Measurements from ENCODE around the gene PHYKPL. TPM values are rescaled to one million over a fixed set of nuclear protein-coding genes. Genes with fewer than 3 reads are reported as not detected.

Gene PHYKPL
- total and polyA plus RNA-seq, 2 of the 4 experiments (the other 2 are of a cell fraction), result 10.0 to 24.5 TPM

- peaks cover 87% of the 10 kb centered on the region for H3K36me3 ChIP-seq (ENCODE audit: control insufficient read depth, insufficient read depth, low read length)
- no peak overlapping the region for H3K23ac ChIP-seq (ENCODE audit: low read depth, low read length)
- H3K27ac ChIP-seq (ENCODE audit: insufficient read depth, low read length), result no peak overlapping the region
- H4K8ac ChIP-seq (ENCODE audit: low read depth in 2 of 2, low read length in 2 of 2), result no peak overlapping the region
- DNase-seq (no peak), ATAC-seq (ENCODE audit: low read depth) (no peak)
- H3K9me1 ChIP-seq (ENCODE audit: insufficient read depth, low read length), result peaks cover 24% of the 10 kb centered on the region
- no peak overlapping the region for H4K91ac ChIP-seq (ENCODE audit: insufficient read depth, low read depth, low read length)
- no peak overlapping the region for H2BK20ac ChIP-seq (ENCODE audit: low read depth, low read length)
- H4K5ac ChIP-seq (ENCODE audit: low read depth, low read length), result no peak overlapping the region
- CTCF ChIA-PET, result no interaction called here
- H2BK15ac ChIP-seq (ENCODE audit: low read depth, low read length), result no peak overlapping the region
- H3K56ac ChIP-seq (ENCODE audit: extremely low read depth, insufficient read depth, low read length), result no peak overlapping the region
- 78% methylated on average over 1 of the region's 8 CpGs; no CpG with 5 or more reads in 1 of the 2 experiments for WGBS, 2 experiments (ENCODE audit: extremely low coverage in 2 of 2, insufficient read length in 1 of 2)
- BruUV-seq (replicated peaks), result no TSS peak
- no peaks in the 10 kb centered on the region for H3K27me3 ChIP-seq (ENCODE audit: control insufficient read depth, insufficient read depth, low read length)
- H2AFZ ChIP-seq (replicated peaks; ENCODE audit: low read length, poor library complexity), result no peak overlapping the region
- peaks cover 34 to 76% of the 10 kb centered on the region in 2 experiments for H3K79me1 ChIP-seq (ENCODE audit: low read depth in 1 of 2, low read length in 2 of 2)
- no peak overlapping the region for H2BK5ac ChIP-seq (ENCODE audit: low read depth, low read length, poor library complexity, severe bottlenecking)
- H3K4ac ChIP-seq (ENCODE audit: low read depth, low read length), result no peak overlapping the region
- no peak overlapping the region for H2AK5ac ChIP-seq (ENCODE audit: low read depth, low read length)
- no peak overlapping the region for H2BK120ac ChIP-seq (ENCODE audit: low read depth, low read length)
- dilution Hi-C loops (cut with HindIII; ENCODE audit: low sequenced_read_pairs, unreplicated experiment) (no loop called here), in situ Hi-C loops (cut with MboI; ENCODE audit: low sequenced_read_pairs) (no loop called here), intact Hi-C loops (cut with micrococcal nuclease) (no loop called here)
- H3K18ac ChIP-seq (ENCODE audit: low read depth, low read length), result no peak overlapping the region
- no peak overlapping the region for H3K4me3 ChIP-seq (ENCODE audit: insufficient read depth, low read depth, low read length)
- no peak overlapping the region for H2AK9ac ChIP-seq (replicated peaks; ENCODE audit: low read depth, low read length, poor library complexity)
- POLR2A ChIA-PET (ENCODE audit: unreplicated experiment), result no interaction called here
- peaks cover 5% of the 10 kb centered on the region; the same call in 1 of the 2 replicates for H3K4me1 ChIP-seq (ENCODE audit: control insufficient read depth, insufficient read depth, low read length)
- H3K4me2 ChIP-seq (ENCODE audit: low read depth, low read length), result no peak overlapping the region
- TF ChIP-seq FOS (IDR thresholded peaks at IDR 0.05; ENCODE audit: low read depth, low read length), result no peak
- TF ChIP-seq, protein P1, sequence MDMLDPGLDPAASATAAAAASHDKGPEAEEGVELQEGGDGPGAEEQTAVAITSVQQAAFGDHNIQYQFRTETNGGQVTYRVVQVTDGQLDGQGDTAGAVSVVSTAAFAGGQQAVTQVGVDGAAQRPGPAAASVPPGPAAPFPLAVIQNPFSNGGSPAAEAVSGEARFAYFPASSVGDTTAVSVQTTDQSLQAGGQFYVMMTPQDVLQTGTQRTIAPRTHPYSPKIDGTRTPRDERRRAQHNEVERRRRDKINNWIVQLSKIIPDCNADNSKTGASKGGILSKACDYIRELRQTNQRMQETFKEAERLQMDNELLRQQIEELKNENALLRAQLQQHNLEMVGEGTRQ (IDR thresholded peaks at IDR 0.05; ENCODE audit: low read depth, low read length), result no peak
- TF ChIP-seq, protein P2, sequence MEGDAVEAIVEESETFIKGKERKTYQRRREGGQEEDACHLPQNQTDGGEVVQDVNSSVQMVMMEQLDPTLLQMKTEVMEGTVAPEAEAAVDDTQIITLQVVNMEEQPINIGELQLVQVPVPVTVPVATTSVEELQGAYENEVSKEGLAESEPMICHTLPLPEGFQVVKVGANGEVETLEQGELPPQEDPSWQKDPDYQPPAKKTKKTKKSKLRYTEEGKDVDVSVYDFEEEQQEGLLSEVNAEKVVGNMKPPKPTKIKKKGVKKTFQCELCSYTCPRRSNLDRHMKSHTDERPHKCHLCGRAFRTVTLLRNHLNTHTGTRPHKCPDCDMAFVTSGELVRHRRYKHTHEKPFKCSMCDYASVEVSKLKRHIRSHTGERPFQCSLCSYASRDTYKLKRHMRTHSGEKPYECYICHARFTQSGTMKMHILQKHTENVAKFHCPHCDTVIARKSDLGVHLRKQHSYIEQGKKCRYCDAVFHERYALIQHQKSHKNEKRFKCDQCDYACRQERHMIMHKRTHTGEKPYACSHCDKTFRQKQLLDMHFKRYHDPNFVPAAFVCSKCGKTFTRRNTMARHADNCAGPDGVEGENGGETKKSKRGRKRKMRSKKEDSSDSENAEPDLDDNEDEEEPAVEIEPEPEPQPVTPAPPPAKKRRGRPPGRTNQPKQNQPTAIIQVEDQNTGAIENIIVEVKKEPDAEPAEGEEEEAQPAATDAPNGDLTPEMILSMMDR (conservative IDR thresholded peaks at IDR 0.05; ENCODE audit: low read depth, low read length), result no peak
- TF ChIP-seq POLR2A (IDR thresholded peaks at IDR 0.05; ENCODE audit: low read depth, low read length), result peak; percentile 32; the same call in 1 of the 2 replicates
- no peak overlapping the region for H3K9ac ChIP-seq (ENCODE audit: low read depth, low read length)
- no peaks in the 10 kb centered on the region for H3K9me3 ChIP-seq (ENCODE audit: control insufficient read depth, insufficient read depth, low read length)
- no peak overlapping the region for H3K14ac ChIP-seq (replicated peaks; ENCODE audit: low read depth, low read length)
- H4K20me1 ChIP-seq (ENCODE audit: insufficient read depth, low read length), result peaks cover 70% of the 10 kb centered on the region
Observed at GRCh38 chr5:178211095-178212048, 21.2 kb downstream of the PHYKPL start.

Data from IMR-90 (cell line).